ENCODE results near the gene FOXO3. TPM values are rescaled to one million over a fixed set of nuclear protein-coding genes. Genes with fewer than 3 reads are reported as not detected.

FOXO3 gene
- total RNA-seq, 6 experiments from 2014 or later, result 21.1 to 28.9 (median 24.2) TPM

- Mint-ChIP-seq H3K4me1 (ENCODE audit: low read depth) (peaks cover 74% of the 10 kb centered on the region), H3K36me3 (ENCODE audit: low read depth) (no peaks in the 10 kb centered on the region; the same call in 1 of the 2 replicates), H3K27ac (peak overlapping the region; percentile 58; the same call in 1 of the 2 replicates), H3K4me3 (no peak overlapping the region), H3K9me3 (no peaks in the 10 kb centered on the region), H3K27me3 (ENCODE audit: insufficient read depth) (no peaks in the 10 kb centered on the region; the same call in none of the 2 replicates)
- no peak for DNase-seq
- TF ChIP-seq CTCF (IDR thresholded peaks at IDR 0.05), result no peak
Measured at GRCh38 chr6:108596956-108597355, 36.2 kb downstream of the FOXO3 start.

GRCh38 chr6:108597572-108598304 lies 37.0 kb downstream of the FOXO3 start:
- Mint-ChIP-seq H3K36me3 (ENCODE audit: low read depth) (no peaks in the 10 kb centered on the region; the same call in 1 of the 2 replicates), H3K27ac (peak overlapping the region; percentile 80), H3K4me1 (ENCODE audit: low read depth) (peaks cover 66% of the 10 kb centered on the region), H3K4me3 (peak overlapping the region; percentile 57), H3K27me3 (ENCODE audit: insufficient read depth) (no peaks in the 10 kb centered on the region; the same call in 1 of the 2 replicates), H3K9me3 (no peaks in the 10 kb centered on the region)
- no peak for TF ChIP-seq CTCF (IDR thresholded peaks at IDR 0.05)
- DNase-seq, result no peak

- Mint-ChIP-seq H3K4me3 (peak overlapping the region; percentile 57), H3K9me3 (no peaks in the 10 kb centered on the region), H3K27me3 (ENCODE audit: insufficient read depth) (no peaks in the 10 kb centered on the region; the same call in 1 of the 2 replicates), H3K27ac (peak overlapping the region; percentile 80), H3K4me1 (ENCODE audit: low read depth) (peaks cover 65% of the 10 kb centered on the region), H3K36me3 (ENCODE audit: low read depth) (no peaks in the 10 kb centered on the region; the same call in 1 of the 2 replicates)
- TF ChIP-seq CTCF (IDR thresholded peaks at IDR 0.05), result no peak
- DNase-seq, result peak; percentile 55
Measured at GRCh38 chr6:108598305-108598863, 37.7 kb downstream of the FOXO3 start.

- Mint-ChIP-seq H3K27ac (no peak overlapping the region), H3K9me3 (no peaks in the 10 kb centered on the region), H3K27me3 (ENCODE audit: insufficient read depth) (no peaks in the 10 kb centered on the region; the same call in none of the 2 replicates), H3K36me3 (ENCODE audit: low read depth) (no peaks in the 10 kb centered on the region; the same call in 1 of the 2 replicates), H3K4me3 (no peak overlapping the region), H3K4me1 (ENCODE audit: low read depth) (peaks cover 43% of the 10 kb centered on the region)
- no peak for DNase-seq
- no peak for TF ChIP-seq CTCF (IDR thresholded peaks at IDR 0.05)
Measured at GRCh38 chr6:108604156-108604555, 43.4 kb downstream of the FOXO3 start.

- Mint-ChIP-seq H3K4me3 (no peak overlapping the region), H3K4me1 (ENCODE audit: low read depth) (peaks cover 53% of the 10 kb centered on the region), H3K36me3 (ENCODE audit: low read depth) (no peaks in the 10 kb centered on the region), H3K27ac (no peak overlapping the region), H3K9me3 (no peaks in the 10 kb centered on the region), H3K27me3 (ENCODE audit: insufficient read depth) (no peaks in the 10 kb centered on the region; the same call in none of the 2 replicates)
- DNase-seq, result no peak
- no peak for TF ChIP-seq CTCF (IDR thresholded peaks at IDR 0.05)
Measured at GRCh38 chr6:108606250-108606690, 45.6 kb downstream of the FOXO3 start.
